Neural progenitor cell (in vitro differentiated cells): ENCODE measurements around the gene CPNE2. TPM values are rescaled to one million over a fixed set of nuclear protein-coding genes. Genes with fewer than 3 reads are reported as not detected.

Experiments
- DNase-seq: peaks from one replicate; pipeline ENCODE4 v3.0.0-alpha.2; 2016; ENCODE audit warnings: low spot score
- H2AFZ ChIP-seq: fragments of 200-600 bp; sonication (generic); replicated peaks from 2 replicates; pipeline ENCODE4 v1.6.1; 2016; ENCODE audit warnings: antibody characterized with exemption
- H3F3A ChIP-seq: fragments of 200-600 bp; sonication (generic); 2 replicates; pipeline ENCODE4 v1.6.1; 2016; ENCODE audit warnings: antibody characterized with exemption, low read depth
- H3K27ac ChIP-seq: fragments of 200-600 bp; sonication (generic); 2 replicates; pipeline ENCODE4 v1.5.1; 2016; ENCODE audit warnings: mild to moderate bottlenecking
- H3K27me3 ChIP-seq: fragments of 200-600 bp; sonication (generic); 2 replicates; pipeline ENCODE4 v1.6.1; 2016; ENCODE audit warnings: mild to moderate bottlenecking, moderate library complexity
- H3K36me3 ChIP-seq: fragments of 200-600 bp; sonication (generic); 2 replicates; pipeline ENCODE4 v1.5.1; 2016
- H3K4me1 ChIP-seq: fragments of 200-600 bp; sonication (generic); 2 replicates; pipeline ENCODE4 v1.6.1; 2016; ENCODE audit warnings: mixed run types
- H3K4me2 ChIP-seq: fragments of 200-600 bp; sonication (generic); 2 replicates; pipeline ENCODE4 v1.6.1; 2016
- H3K4me3 ChIP-seq: fragments of 200-600 bp; sonication (generic); 2 replicates; pipeline ENCODE4 v1.5.1; 2016
- H3K79me2 ChIP-seq: fragments of 200-600 bp; sonication (generic); 2 replicates; pipeline ENCODE4 v1.6.1; 2016; ENCODE audit warnings: low read depth
- H3K9ac ChIP-seq: fragments of 200-600 bp; sonication (generic); 2 replicates; pipeline ENCODE4 v1.6.1; 2016
- H3K9me3 ChIP-seq: fragments of 200-600 bp; sonication (generic); 2 replicates; pipeline ENCODE4 v1.5.1; 2016; ENCODE audit warnings: low read depth
- H4K20me1 ChIP-seq: fragments of 200-600 bp; sonication (generic); 2 replicates; pipeline ENCODE4 v1.6.1; 2016; ENCODE audit warnings: low read depth
- H3K27ac Mint-ChIP-seq: 3 replicates; pipeline ENCODE4 v1.8.0; 2021; ENCODE audit warnings: mixed read lengths
- H3K27me3 Mint-ChIP-seq: 2 replicates; pipeline ENCODE4 v1.8.0; 2022; ENCODE audit warnings: low read depth, mild to moderate bottlenecking, inconsistent platforms, moderate library complexity, mixed read lengths; ENCODE audit not compliant: insufficient read depth
- H3K36me3 Mint-ChIP-seq: 3 replicates; pipeline ENCODE4 v1.8.0; 2021; ENCODE audit warnings: mixed read lengths
- H3K4me1 Mint-ChIP-seq: 3 replicates; pipeline ENCODE4 v1.8.0; 2021; ENCODE audit warnings: mixed read lengths
- H3K4me3 Mint-ChIP-seq: 3 replicates; pipeline ENCODE4 v1.8.0; 2021; ENCODE audit warnings: mild to moderate bottlenecking, moderate library complexity, mixed read lengths
- H3K9me3 Mint-ChIP-seq: 3 replicates; pipeline ENCODE4 v1.8.0; 2020; ENCODE audit warnings: mixed read lengths
- CTCF ChIP-seq: fragments of 200-600 bp; sonication (generic); IDR thresholded peaks from 2 replicates; pipeline ENCODE4 v1.5.1; 2017; ENCODE audit warnings: antibody characterized with exemption, mild to moderate bottlenecking
- EZH2 ChIP-seq: fragments of 200-600 bp; sonication (generic); IDR thresholded peaks from 2 replicates; pipeline ENCODE4 v1.6.1; 2017; ENCODE audit warnings: antibody characterized with exemption, mild to moderate bottlenecking, moderate library complexity
- EZH2phosphoT487 ChIP-seq: fragments of 200-600 bp; sonication (generic); IDR thresholded peaks from 2 replicates; pipeline ENCODE4 v1.6.1; 2017; ENCODE audit warnings: antibody characterized with exemption
- total RNA-seq: library from RNA; depleted of rRNA; stranded (reverse); fragments of >200 nt; gene quantifications from 2 replicates; pipeline ENCODE4 v1.2.3, GENCODE V29; 2015; ENCODE audit warnings: low replicate concordance

The CPNE2 gene
- total RNA-seq, 1 donor from 2014 or later: 19.8 TPM

- no peak overlapping the region for H3K27ac ChIP-seq
- H3F3A ChIP-seq: peaks cover 9% of the 10 kb centered on the region
- no peaks in the 10 kb centered on the region for H3K9me3 ChIP-seq
- H4K20me1 ChIP-seq: no peaks in the 10 kb centered on the region
- no peaks in the 10 kb centered on the region for H3K36me3 ChIP-seq
- Mint-ChIP-seq H3K4me1 (peaks cover 48% of the 10 kb centered on the region), H3K27me3 (peaks cover 4% of the 10 kb centered on the region), H3K27ac (peak overlapping the region; percentile 93), H3K4me3 (peak overlapping the region; percentile 18), H3K9me3 (no peaks in the 10 kb centered on the region), H3K36me3 (peaks cover 17% of the 10 kb centered on the region)
- H3K4me1 ChIP-seq: peaks cover 12% of the 10 kb centered on the region
- no peaks in the 10 kb centered on the region for H3K27me3 ChIP-seq
- TF ChIP-seq EZH2phosphoT487: no peak
- TF ChIP-seq EZH2: no peak
- no peak for TF ChIP-seq CTCF
- no peak overlapping the region for H3K4me2 ChIP-seq
- no peaks in the 10 kb centered on the region for H3K79me2 ChIP-seq
- no peak overlapping the region for H3K4me3 ChIP-seq
- no peak for DNase-seq
- no peak overlapping the region for H3K9ac ChIP-seq
- H2AFZ ChIP-seq: no peak overlapping the region
Observed at GRCh38 chr16:57141822-57142631, 49.6 kb downstream of the CPNE2 start.

GRCh38 chr16:57143149-57143921, 51.0 kb downstream of the CPNE2 start:
- no peak overlapping the region for H3K27ac ChIP-seq
- no peaks in the 10 kb centered on the region for H4K20me1 ChIP-seq
- no peaks in the 10 kb centered on the region for H3K9me3 ChIP-seq
- H3K4me1 ChIP-seq: peaks cover 24% of the 10 kb centered on the region
- H3K79me2 ChIP-seq: no peaks in the 10 kb centered on the region
- H3K27ac Mint-ChIP-seq: peak overlapping the region; percentile 72
- no peak overlapping the region for H3K4me3 ChIP-seq
- H3K9me3 Mint-ChIP-seq: no peaks in the 10 kb centered on the region
- H3K9ac ChIP-seq: no peak overlapping the region
- H3K4me3 Mint-ChIP-seq: no peak overlapping the region
- TF ChIP-seq EZH2: no peak
- TF ChIP-seq CTCF: no peak
- no peak for TF ChIP-seq EZH2phosphoT487
- no peak for DNase-seq
- no peak overlapping the region for H3K4me2 ChIP-seq
- H3K27me3 Mint-ChIP-seq: peaks cover 4% of the 10 kb centered on the region
- no peaks in the 10 kb centered on the region for H3K27me3 ChIP-seq
- no peaks in the 10 kb centered on the region for H3K36me3 ChIP-seq
- H2AFZ ChIP-seq: no peak overlapping the region
- H3F3A ChIP-seq: peaks cover 17% of the 10 kb centered on the region
- H3K4me1 Mint-ChIP-seq: peaks cover 61% of the 10 kb centered on the region
- peaks cover 11% of the 10 kb centered on the region for H3K36me3 Mint-ChIP-seq

GRCh38 chr16:57144027-57144426, 51.6 kb downstream of the CPNE2 start:
- H3K9ac ChIP-seq: no peak overlapping the region
- H3K27me3 ChIP-seq: no peaks in the 10 kb centered on the region

More at GRCh38 chr16:57144027-57144426, 51.6 kb downstream of the CPNE2 start:
- Mint-ChIP-seq H3K4me1 (peaks cover 66% of the 10 kb centered on the region), H3K27ac (peak overlapping the region; percentile 72), H3K27me3 (peaks cover 4% of the 10 kb centered on the region), H3K36me3 (peaks cover 12% of the 10 kb centered on the region), H3K9me3 (no peaks in the 10 kb centered on the region), H3K4me3 (no peak overlapping the region)
- Histone ChIP-seq H3K4me2 (no peak overlapping the region), H4K20me1 (no peaks in the 10 kb centered on the region), H3K4me3 (no peak overlapping the region), H3K4me1 (peaks cover 24% of the 10 kb centered on the region), H3K79me2 (no peaks in the 10 kb centered on the region), H3K36me3 (no peaks in the 10 kb centered on the region), H3K27ac (no peak overlapping the region), H3K9me3 (no peaks in the 10 kb centered on the region), H2AFZ (no peak overlapping the region), H3F3A (peaks cover 18% of the 10 kb centered on the region)
- DNase-seq: no peak
- TF ChIP-seq CTCF (no peak), EZH2 (no peak), EZH2phosphoT487 (no peak)
